Adrenal gland (tissue), 5 donors: ENCODE results near the gene CORT.

Source experiments
- POLR2A ChIP-seq, 2 donors: fragments of 450-650 bp; IDR thresholded peaks; one replicate each; pipeline ENCODE4 v1.6.1; 2017; ENCODE audit warnings: antibody characterized with exemption in 2 of 2, mild to moderate bottlenecking in 2 of 2, moderate library complexity in 1 of 2
- TF ChIP-seq, protein P1 (sequence below), 6 experiments: fragments of 450-650 bp in 4 of 6; fragments of 200-600 bp in 2 of 6; sonication (generic) in 1 of 6; IDR thresholded peaks; 1 replicate in 5 of 6; 2 replicates in 1 of 6; pipeline versions ENCODE4 v1.5.1 to v1.8.0; 2016 to 2021; ENCODE audit warnings: antibody characterized with exemption in 6 of 6, mild to moderate bottlenecking in 2 of 6, moderate library complexity in 1 of 6
- donor health status: DM: no; HTN: no; CAD: no.

DNA sequence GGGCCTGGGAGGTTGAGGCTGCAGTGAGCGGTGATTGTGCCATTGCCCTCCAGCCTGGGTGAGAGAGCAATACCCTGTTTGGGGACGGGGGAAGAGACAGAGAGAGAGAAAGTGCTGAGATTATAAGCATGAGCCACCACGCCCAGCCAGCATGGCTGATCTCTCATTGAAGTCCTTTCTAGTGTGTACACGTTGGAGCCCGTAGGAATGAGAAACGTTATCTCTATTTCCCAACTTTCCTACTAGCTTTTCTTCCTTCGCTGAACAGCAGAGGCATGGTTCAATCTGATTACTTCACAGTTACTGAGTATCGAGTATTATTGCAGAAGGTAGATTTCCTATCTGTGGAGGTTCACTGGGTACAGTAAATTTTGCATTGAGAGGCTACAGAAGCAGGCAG, 29.5 kb downstream of the CORT start:
- TF ChIP-seq, protein P1, sequence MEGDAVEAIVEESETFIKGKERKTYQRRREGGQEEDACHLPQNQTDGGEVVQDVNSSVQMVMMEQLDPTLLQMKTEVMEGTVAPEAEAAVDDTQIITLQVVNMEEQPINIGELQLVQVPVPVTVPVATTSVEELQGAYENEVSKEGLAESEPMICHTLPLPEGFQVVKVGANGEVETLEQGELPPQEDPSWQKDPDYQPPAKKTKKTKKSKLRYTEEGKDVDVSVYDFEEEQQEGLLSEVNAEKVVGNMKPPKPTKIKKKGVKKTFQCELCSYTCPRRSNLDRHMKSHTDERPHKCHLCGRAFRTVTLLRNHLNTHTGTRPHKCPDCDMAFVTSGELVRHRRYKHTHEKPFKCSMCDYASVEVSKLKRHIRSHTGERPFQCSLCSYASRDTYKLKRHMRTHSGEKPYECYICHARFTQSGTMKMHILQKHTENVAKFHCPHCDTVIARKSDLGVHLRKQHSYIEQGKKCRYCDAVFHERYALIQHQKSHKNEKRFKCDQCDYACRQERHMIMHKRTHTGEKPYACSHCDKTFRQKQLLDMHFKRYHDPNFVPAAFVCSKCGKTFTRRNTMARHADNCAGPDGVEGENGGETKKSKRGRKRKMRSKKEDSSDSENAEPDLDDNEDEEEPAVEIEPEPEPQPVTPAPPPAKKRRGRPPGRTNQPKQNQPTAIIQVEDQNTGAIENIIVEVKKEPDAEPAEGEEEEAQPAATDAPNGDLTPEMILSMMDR (IDR thresholded peaks at IDR 0.05) = no peak
- TF ChIP-seq POLR2A (IDR thresholded peaks at IDR 0.05) = no peak
